Left lobe of liver (tissue), 2 donors: ENCODE data around the gene NFKBIZ. TPM values are rescaled to one million over a fixed set of nuclear protein-coding genes. Genes with fewer than 3 reads are reported as not detected.
A peak's percentile ranks its signal among the peaks of the same experiment; 100 is the strongest.

ENCODE experiments used
- ATAC-seq: fragments of 200-7000 bp; cut with Tn5 transposase; one replicate; pipeline ENCODE4 v1.9.1; 2020; ENCODE audit warnings: mild to moderate bottlenecking, moderate library complexity
- DNase-seq: peaks from one replicate; pipeline ENCODE4 v3.0.0-alpha.2; 2020; ENCODE audit warnings: low spot score
- total RNA-seq: library from RNA; stranded (reverse); gene quantifications from one replicate; pipeline ENCODE4 v1.2.1, GENCODE V29; 2021
- donor health status: DM: no; HTN: no; CAD: no; lungs with moderate emphysema.
- donor health status: DM: no; HTN: yes; CAD: no.

Gene NFKBIZ
- total RNA-seq, 1 donor from 2014 or later = 29.7 TPM

DNA sequence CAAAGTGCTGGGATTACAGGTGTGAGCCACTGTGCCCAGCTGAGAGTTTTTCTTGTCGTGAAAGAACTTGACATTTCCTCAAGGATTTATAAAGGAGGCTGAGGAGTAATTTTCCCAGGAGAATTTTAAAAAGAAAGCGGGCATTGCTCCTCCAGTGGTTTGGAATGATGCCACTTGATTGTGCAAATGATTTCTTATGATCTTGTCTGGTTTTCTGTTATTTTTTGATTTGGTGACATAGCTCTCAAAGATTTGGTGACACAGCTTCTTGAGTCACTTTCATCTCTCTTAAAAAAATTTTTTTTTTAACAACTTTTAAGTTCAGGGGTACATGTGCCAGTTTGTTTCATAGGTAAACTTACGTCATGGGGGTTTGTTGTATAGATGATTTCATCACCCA is 24.6 kb upstream of the NFKBIZ start:
- no peak for ATAC-seq
- no peak for DNase-seq

GRCh38 chr3:101825904-101826445 is 23.3 kb upstream of the NFKBIZ start:
- DNase-seq = no peak
- ATAC-seq = no peak

GRCh38 chr3:101827211-101828174 is 21.8 kb upstream of the NFKBIZ start:
- ATAC-seq = peak; percentile 85
- peak; percentile 74 for DNase-seq

GRCh38 chr3:101828276-101828675 is 21.0 kb upstream of the NFKBIZ start:
- no peak for ATAC-seq
- no peak for DNase-seq

GRCh38 chr3:101828691-101829436 is 20.4 kb upstream of the NFKBIZ start:
- DNase-seq = peak; percentile 69

GRCh38 chr3:101829437-101829830 is 19.9 kb upstream of the NFKBIZ start:
- ATAC-seq (no peak), DNase-seq (no peak)

More at GRCh38 chr3:101828691-101829436, 20.4 kb upstream of the NFKBIZ start:
- ATAC-seq = peak; percentile 72

GRCh38 chr3:101829874-101830273 is 19.4 kb upstream of the NFKBIZ start:
- DNase-seq (no peak), ATAC-seq (no peak)

DNA sequence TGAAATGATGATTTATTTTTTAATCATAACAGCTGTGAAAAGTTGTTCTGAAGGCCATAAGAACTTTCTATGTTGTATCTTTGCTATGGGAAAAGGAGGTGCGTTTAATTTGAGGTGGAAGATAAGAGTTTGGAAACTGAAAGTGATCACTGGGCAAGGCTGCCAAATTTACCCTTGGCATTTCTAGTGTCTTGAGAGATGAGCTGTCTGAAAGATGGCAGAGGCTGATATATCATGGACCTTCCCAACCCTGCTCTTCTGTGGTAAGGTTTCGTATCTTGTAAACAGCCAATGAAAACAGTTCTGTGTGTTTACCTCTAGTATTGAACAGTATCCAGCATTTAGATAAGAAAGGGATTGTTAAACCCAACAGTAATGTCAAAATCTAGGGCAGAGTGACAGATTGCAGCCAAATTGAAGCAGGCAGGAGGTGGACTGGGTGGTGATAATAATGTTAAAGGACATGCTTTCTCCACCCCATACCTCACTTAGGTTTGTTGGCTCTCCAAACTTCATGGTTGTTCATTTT is 15.8 kb upstream of the NFKBIZ start:
- peak; percentile 84 for ATAC-seq
- no peak for DNase-seq

- ATAC-seq (no peak), DNase-seq (no peak)
These were observed 13.6 kb upstream of the NFKBIZ start for GRCh38 chr3:101835676-101836075.

DNA sequence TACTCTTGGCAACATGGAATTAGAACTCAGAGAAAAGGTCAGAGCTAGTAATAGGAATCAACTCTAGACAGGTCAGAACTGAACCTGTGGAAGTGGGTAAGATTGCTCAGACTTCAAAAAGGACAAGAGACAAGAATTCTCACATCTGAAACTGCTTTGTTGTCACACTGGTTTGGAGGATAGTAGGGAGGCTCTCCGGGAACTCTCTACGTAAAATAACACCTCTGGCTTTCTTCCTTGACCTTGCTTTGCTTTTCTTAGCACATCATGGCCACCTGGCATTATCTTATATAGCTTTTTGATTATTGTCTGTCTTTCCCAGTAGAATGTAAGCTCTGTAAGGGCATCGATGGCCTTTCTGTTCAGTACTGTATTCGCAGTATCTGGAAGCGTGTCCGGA is 13.2 kb upstream of the NFKBIZ start:
- DNase-seq = no peak
- no peak for ATAC-seq

DNA sequence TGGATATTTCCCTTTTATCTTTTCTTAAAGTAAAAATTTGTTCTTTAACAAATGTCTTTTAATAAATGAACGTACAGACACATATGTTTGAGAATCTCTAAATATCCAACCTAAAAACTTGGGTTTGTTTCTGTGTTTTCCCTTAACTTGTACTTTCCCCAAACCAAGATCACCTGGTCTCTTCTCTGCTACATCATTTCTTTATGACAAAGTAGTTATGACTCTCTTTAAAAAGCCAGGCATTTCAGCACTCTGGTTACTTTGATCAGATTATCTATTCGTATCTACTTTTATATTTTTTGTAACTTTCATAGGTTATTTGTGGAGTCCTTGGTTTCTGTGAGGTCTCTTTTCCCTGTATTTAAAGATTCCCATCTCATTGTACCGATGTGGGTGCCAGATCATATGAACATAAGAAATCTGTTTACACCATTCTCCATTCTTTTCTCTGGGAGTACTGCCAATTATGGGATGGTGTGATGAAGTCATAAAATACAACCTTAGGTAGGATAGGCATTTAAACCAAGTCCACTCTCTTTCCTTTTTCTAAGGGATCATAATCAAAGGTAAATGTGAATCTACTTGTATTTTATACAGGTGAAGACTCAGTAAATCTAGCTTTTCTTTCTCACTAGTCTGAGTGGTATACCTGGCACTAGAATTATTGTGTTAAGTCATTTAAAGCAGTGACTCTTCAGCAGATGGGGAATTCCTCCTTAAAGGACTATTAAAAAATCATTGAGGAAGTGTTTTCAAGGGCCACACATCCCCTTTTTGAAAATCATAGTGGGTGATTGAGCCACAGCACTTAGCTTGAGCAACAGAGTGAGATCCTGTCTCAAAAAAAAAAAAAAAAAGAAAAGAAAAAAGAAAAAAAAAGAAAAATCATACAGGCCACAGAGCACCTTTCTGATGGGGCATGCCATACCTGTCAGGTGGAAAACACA is 12.4 kb upstream of the NFKBIZ start:
- DNase-seq (no peak), ATAC-seq (peak; percentile 16)

GRCh38 chr3:101838691-101839090 is 10.6 kb upstream of the NFKBIZ start:
- ATAC-seq (no peak), DNase-seq (no peak)

DNA sequence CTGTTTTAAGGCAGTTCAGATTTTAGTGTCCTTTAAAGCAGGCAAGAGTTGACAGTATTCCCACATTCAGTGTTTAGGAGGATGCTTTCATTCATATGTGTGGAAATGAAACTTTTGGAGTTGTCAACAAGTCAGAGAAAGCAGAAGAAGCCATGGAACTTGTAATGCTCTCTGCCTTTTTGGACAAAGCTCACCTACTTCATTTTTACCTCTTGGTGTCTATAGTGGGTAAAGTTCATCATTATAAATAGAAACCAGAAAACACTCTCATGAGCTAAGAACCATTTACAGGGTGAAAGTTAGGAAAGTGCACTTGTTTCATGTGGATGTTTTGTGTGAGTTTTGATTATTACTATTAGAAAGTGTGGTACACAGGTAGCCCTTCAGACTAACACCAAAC is 9.2 kb upstream of the NFKBIZ start:
- DNase-seq = no peak
- ATAC-seq = peak; percentile 57

- ATAC-seq (no peak), DNase-seq (no peak)
These were observed 6.9 kb upstream of the NFKBIZ start for GRCh38 chr3:101842245-101842934.

DNA sequence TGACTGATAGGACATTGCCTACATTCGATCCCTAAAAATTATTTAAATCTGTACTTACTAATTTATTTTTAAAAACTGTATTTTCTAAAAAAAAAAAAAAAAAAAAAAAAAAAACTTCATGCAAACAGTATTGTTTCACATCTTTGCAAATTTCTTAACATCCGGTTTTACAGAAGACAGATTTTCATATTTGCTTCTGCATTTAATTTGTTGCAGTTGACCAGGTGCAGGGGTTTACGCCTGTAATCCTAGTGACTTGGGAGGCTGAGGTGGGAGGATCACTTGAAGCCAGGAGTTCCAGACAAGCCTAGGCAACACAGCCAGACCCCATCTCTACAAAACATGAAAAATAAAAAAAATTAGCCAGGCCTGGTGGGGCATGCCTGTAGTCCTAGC is 6.4 kb upstream of the NFKBIZ start:
- no peak for DNase-seq
- ATAC-seq = no peak

- DNase-seq (no peak), ATAC-seq (no peak)
These were observed 3.9 kb upstream of the NFKBIZ start for GRCh38 chr3:101845425-101845824.

- ATAC-seq = no peak
- no peak for DNase-seq
These were observed 2.6 kb upstream of the NFKBIZ start for GRCh38 chr3:101846709-101847108.

GRCh38 chr3:101847328-101847727 is 2.0 kb upstream of the NFKBIZ start:
- ATAC-seq (no peak), DNase-seq (no peak)

DNA sequence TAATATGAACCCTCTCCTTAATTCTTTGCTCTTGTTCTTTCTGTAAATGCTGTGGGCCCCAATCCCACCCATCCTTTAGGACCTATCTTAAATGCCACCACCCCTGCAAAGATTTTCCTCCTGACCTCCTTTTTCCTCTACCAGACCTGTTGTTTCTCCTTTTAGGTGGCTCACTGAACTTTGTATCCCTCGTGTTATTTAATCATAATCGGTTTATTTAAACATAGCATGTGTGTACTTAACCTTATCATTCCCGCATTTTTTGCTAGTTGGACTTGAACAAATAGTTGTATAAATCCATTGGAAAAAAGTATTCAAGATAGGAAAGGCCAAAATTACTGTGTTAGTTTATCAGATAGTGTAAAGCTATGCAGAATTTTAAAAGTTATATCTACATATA is 988 bp upstream of the NFKBIZ start:
- DNase-seq (no peak), ATAC-seq (peak; percentile 35)
